BE2C (cell line): ENCODE data around the gene SMIM14.

Experiments
- DNase-seq: peaks from one replicate; pipeline ENCODE4 v3.0.0-alpha.2; 2020
- H3K27me3 ChIP-seq: fragments of 250-450 bp; sonication (Bioruptor Pico); 2 replicates; pipeline ENCODE4 v1.5.1; 2020; ENCODE audit warnings: mild to moderate bottlenecking
- H3K36me3 ChIP-seq: fragments of 250-450 bp; sonication (Bioruptor Pico); 2 replicates; pipeline ENCODE4 v1.5.1; 2020; ENCODE audit warnings: mild to moderate bottlenecking
- H3K4me1 ChIP-seq: fragments of 250-450 bp; sonication (Bioruptor Pico); 2 replicates; pipeline ENCODE4 v1.5.1; 2020
- H3K4me3 ChIP-seq: 2 replicates; pipeline ENCODE4 v1.5.1; 2011; ENCODE audit warnings: low read depth, low read length
- H3K9me3 ChIP-seq: fragments of 250-450 bp; sonication (Bioruptor Pico); 2 replicates; pipeline ENCODE4 v1.5.1; 2020
- CTCF ChIP-seq: IDR thresholded peaks from 2 replicates; pipeline ENCODE4 v1.5.1; 2012; ENCODE audit warnings: mild to moderate bottlenecking, low read depth, low read length

SMIM14 gene

GRCh38 chr4:39530682-39531081, 108.0 kb downstream of the SMIM14 start:
- Histone ChIP-seq H3K4me3 (no peak overlapping the region), H3K27me3 (no peaks in the 10 kb centered on the region), H3K36me3 (no peaks in the 10 kb centered on the region), H3K4me1 (no peaks in the 10 kb centered on the region), H3K9me3 (no peaks in the 10 kb centered on the region)
- DNase-seq, result no peak
- no peak for TF ChIP-seq CTCF

- Histone ChIP-seq H3K27me3 (no peaks in the 10 kb centered on the region), H3K9me3 (no peaks in the 10 kb centered on the region), H3K4me1 (no peaks in the 10 kb centered on the region), H3K4me3 (no peak overlapping the region), H3K36me3 (no peaks in the 10 kb centered on the region)
- no peak for TF ChIP-seq CTCF
- DNase-seq, result no peak
Measured at GRCh38 chr4:39529534-39529933, 109.1 kb downstream of the SMIM14 start.

- no peak for DNase-seq
- Histone ChIP-seq H3K36me3 (no peaks in the 10 kb centered on the region), H3K4me3 (peak overlapping the region; percentile 87), H3K4me1 (no peaks in the 10 kb centered on the region), H3K27me3 (no peaks in the 10 kb centered on the region), H3K9me3 (no peaks in the 10 kb centered on the region)
- TF ChIP-seq CTCF, result no peak
Measured at GRCh38 chr4:39528061-39528465, 110.6 kb downstream of the SMIM14 start.

GRCh38 chr4:39527296-39528060, 111.2 kb downstream of the SMIM14 start, which contains the start of gene UGDH:
Gene UGDH (minus strand): TSS chr4:39527439. CDS start chr4:39521512, 5,927 bp downstream.
- DNase-seq, result peak; percentile 99
- H3K36me3 ChIP-seq, result no peaks in the 10 kb centered on the region
- H3K4me1 ChIP-seq, result no peaks in the 10 kb centered on the region
- peak within 1 kb of the TSS; percentile 87 for H3K4me3 ChIP-seq
- H3K9me3 ChIP-seq, result no peaks in the 10 kb centered on the region
- 0 out of 2 replicates have a peak, but pooled peaks have one; percentile 2 for TF ChIP-seq CTCF
- no peaks in the 10 kb centered on the region for H3K27me3 ChIP-seq

GRCh38 chr4:39526765-39527295, 111.8 kb downstream of the SMIM14 start:
- Histone ChIP-seq H3K36me3 (no peaks in the 10 kb centered on the region), H3K4me3 (peak overlapping the region; percentile 87), H3K27me3 (no peaks in the 10 kb centered on the region), H3K4me1 (peaks cover 4% of the 10 kb centered on the region), H3K9me3 (no peaks in the 10 kb centered on the region)
- TF ChIP-seq CTCF, result no peak
- no peak for DNase-seq
